ENCODE data around the gene LANCL1.
"Not testable (repeated sequence)": the region's sequence is repeated elsewhere in the genome, so short reads cannot be mapped to it uniquely, and the experiment has no call there.

LANCL1 gene

GRCh38 chr2:210458395-210458794, 18.2 kb downstream of the LANCL1 start:
- no peaks in the 10 kb centered on the region for H3K27me3 ChIP-seq (ENCODE audit: low read depth, low read length)
- no peak overlapping the region for H3K27ac ChIP-seq (ENCODE audit: low read length)
- peaks cover 28 to 68% of the 10 kb centered on the region in 2 donors for H3K36me3 ChIP-seq (ENCODE audit: control insufficient read depth in 1 of 2, insufficient read depth in 2 of 2, low read length in 2 of 2)
- H3K4me1 ChIP-seq (ENCODE audit: control insufficient read depth in 1 of 2, insufficient read depth in 2 of 2, low read length in 2 of 2): no peaks in the 10 kb centered on the region
- H3K9me3 ChIP-seq (ENCODE audit: control insufficient read depth in 1 of 2, low read length in 2 of 2): no peaks in the 10 kb centered on the region
- H3K4me3 ChIP-seq (ENCODE audit: low read depth in 1 of 2, low read length in 2 of 2): no peak overlapping the region

DNA sequence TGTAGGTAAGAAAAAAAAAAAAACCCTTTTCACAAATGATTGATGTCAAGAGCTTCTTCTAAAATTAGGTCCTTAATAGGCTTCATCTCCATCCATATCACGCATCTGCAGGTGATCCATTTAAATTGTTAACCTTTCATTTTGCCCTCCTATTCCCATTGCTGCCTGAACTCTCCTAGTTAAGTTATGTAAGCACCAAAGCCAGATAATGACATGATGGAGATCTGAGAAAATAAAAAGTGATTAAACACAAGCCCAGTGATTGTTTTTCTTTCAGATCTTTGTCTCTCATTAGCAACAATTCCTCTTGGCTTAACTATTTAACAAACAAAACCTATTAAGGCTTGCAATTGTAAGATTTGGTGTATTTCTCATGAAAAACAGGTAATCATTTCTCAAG, 20.0 kb downstream of the LANCL1 start:
- Histone ChIP-seq H3K4me3 (ENCODE audit: low read depth in 1 of 2, low read length in 2 of 2) (no peak overlapping the region), H3K27me3 (ENCODE audit: low read depth, low read length) (no peaks in the 10 kb centered on the region), H3K36me3 (ENCODE audit: control insufficient read depth in 1 of 2, insufficient read depth in 2 of 2, low read length in 2 of 2) (peaks cover 32 to 69% of the 10 kb centered on the region in 2 donors), H3K27ac (ENCODE audit: low read length) (no peak overlapping the region), H3K9me3 (ENCODE audit: control insufficient read depth in 1 of 2, low read length in 2 of 2) (no peaks in the 10 kb centered on the region), H3K4me1 (ENCODE audit: control insufficient read depth in 1 of 2, insufficient read depth in 2 of 2, low read length in 2 of 2) (no peaks in the 10 kb centered on the region)

DNA sequence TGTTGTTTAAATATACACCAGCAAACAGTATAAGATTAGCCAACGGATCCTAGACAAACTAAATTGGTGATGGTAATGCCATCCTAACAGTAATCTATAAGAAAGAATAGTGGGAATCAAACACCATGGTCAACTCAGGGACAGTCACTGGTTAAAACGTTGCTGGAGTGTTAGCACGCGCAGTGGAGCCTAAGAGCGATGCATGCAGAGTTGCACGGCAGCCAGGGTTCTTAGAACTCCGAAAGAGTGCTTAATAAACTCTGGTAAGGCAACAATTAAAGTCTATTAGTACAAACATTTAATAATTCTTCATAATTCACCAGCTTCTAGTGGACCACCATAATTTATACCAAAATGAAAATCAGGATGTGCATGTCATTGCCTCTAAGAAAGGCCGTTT, 22.2 kb downstream of the LANCL1 start:
- H3K9me3 ChIP-seq (ENCODE audit: control insufficient read depth in 1 of 2, low read length in 2 of 2): no peaks in the 10 kb centered on the region
- no peaks in the 10 kb centered on the region for H3K27me3 ChIP-seq (ENCODE audit: low read depth, low read length)
- H3K4me3 ChIP-seq (ENCODE audit: low read depth in 1 of 2, low read length in 2 of 2): no peak overlapping the region
- no peaks in the 10 kb centered on the region for H3K4me1 ChIP-seq (ENCODE audit: control insufficient read depth in 1 of 2, insufficient read depth in 2 of 2, low read length in 2 of 2)
- H3K27ac ChIP-seq (ENCODE audit: low read length): no peak overlapping the region
- peaks cover 35 to 62% of the 10 kb centered on the region in 2 donors for H3K36me3 ChIP-seq (ENCODE audit: control insufficient read depth in 1 of 2, insufficient read depth in 2 of 2, low read length in 2 of 2)

DNA sequence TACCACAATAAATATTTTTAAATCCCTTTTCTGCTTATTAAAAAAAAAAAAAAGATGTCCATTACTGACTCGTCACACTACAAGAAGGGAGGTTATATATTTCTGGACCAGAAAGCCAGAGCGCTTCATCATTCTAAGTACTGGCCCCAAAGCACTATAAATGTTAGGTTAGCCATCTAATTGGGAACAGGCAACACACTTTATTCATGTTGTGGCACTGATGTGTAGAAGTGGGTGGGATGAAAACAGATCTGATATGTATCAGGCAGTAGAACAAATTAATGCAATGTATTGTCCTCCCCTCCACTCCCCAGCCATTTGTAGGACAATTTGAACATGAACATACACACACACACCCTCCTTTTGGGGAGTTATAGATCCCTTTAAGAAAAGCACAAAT, 24.4 kb downstream of the LANCL1 start:
- Histone ChIP-seq H3K27me3 (ENCODE audit: low read depth, low read length) (no peaks in the 10 kb centered on the region), H3K4me1 (ENCODE audit: control insufficient read depth in 1 of 2, insufficient read depth in 2 of 2, low read length in 2 of 2) (no peaks in the 10 kb centered on the region), H3K27ac (ENCODE audit: low read length) (no peak overlapping the region), H3K9me3 (ENCODE audit: control insufficient read depth in 1 of 2, low read length in 2 of 2) (no peaks in the 10 kb centered on the region), H3K4me3 (ENCODE audit: low read depth in 1 of 2, low read length in 2 of 2) (no peak overlapping the region), H3K36me3 (ENCODE audit: control insufficient read depth in 1 of 2, insufficient read depth in 2 of 2, low read length in 2 of 2) (peaks cover 25 to 45% of the 10 kb centered on the region in 2 donors)

DNA sequence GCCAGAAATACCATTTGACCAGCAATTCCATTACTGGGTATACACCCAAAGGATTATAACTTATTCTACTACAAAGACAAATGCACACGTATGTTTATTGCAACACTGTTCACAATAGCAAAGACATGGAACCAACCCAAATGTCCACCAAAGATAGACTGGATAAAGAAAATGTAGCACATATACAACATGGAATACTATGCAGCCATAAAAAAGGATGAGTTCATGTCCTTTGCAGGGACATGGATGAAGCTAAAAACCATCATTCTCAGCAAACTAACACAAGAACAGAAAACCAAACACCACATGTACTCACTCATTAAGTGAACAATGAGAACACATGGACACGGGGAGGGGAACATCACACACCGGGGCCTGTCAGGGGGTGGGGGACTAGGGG, 25.6 kb downstream of the LANCL1 start:
- not testable (repeated sequence) for H3K9me3 ChIP-seq (ENCODE audit: control insufficient read depth in 1 of 2, low read length in 2 of 2); H3K27ac ChIP-seq (ENCODE audit: low read length); H3K27me3 ChIP-seq (ENCODE audit: low read depth, low read length); H3K4me1 ChIP-seq (ENCODE audit: control insufficient read depth in 1 of 2, insufficient read depth in 2 of 2, low read length in 2 of 2); H3K4me3 ChIP-seq (ENCODE audit: low read depth in 1 of 2, low read length in 2 of 2)
- H3K36me3 ChIP-seq (ENCODE audit: control insufficient read depth in 1 of 2, insufficient read depth in 2 of 2, low read length in 2 of 2): peaks cover 25 to 38% of the 10 kb centered on the region in 2 donors

GRCh38 chr2:210445732-210446131, 30.8 kb downstream of the LANCL1 start:
- no peaks in the 10 kb centered on the region for H3K27me3 ChIP-seq (ENCODE audit: low read depth, low read length)
- peaks cover 11 to 13% of the 10 kb centered on the region in 2 donors for H3K36me3 ChIP-seq (ENCODE audit: control insufficient read depth in 1 of 2, insufficient read depth in 2 of 2, low read length in 2 of 2)
- H3K27ac ChIP-seq (ENCODE audit: low read length): no peak overlapping the region
- H3K4me1 ChIP-seq (ENCODE audit: control insufficient read depth in 1 of 2, insufficient read depth in 2 of 2, low read length in 2 of 2): no peaks in the 10 kb centered on the region
- H3K9me3 ChIP-seq (ENCODE audit: control insufficient read depth in 1 of 2, low read length in 2 of 2): no peaks in the 10 kb centered on the region
- H3K4me3 ChIP-seq (ENCODE audit: low read depth in 1 of 2, low read length in 2 of 2): no peak overlapping the region

DNA sequence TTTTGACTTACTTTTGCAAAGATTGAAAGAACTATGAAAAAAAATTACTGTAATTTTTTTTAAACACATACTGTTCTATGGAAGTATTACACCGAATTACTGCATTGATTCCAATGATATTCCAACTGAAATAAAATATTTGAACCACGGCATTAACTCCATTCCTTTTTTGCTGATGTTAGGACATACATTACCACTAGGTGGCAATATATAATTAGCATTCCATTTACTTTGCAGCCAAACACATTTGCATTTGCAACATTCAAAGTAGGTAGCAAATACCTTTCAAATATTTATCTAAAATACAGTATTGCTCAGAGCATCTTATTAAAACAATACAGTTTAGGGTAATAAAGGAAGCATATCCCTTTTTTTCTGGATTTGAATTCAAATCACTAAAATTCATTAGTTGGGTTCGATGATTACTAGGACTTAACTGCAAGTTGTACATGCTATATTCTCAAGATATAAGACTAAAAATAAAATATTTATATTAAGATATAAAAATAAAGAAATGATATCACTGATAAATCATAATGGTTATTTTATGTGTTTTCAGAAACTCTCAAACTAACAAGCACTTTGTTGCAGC, 31.3 kb downstream of the LANCL1 start:
- peaks cover 11 to 13% of the 10 kb centered on the region in 2 donors for H3K36me3 ChIP-seq (ENCODE audit: control insufficient read depth in 1 of 2, insufficient read depth in 2 of 2, low read length in 2 of 2)
- H3K4me3 ChIP-seq (ENCODE audit: low read depth in 1 of 2, low read length in 2 of 2): no peak overlapping the region
- H3K27ac ChIP-seq (ENCODE audit: low read length): no peak overlapping the region
- no peaks in the 10 kb centered on the region for H3K9me3 ChIP-seq (ENCODE audit: control insufficient read depth in 1 of 2, low read length in 2 of 2)
- H3K27me3 ChIP-seq (ENCODE audit: low read depth, low read length): no peaks in the 10 kb centered on the region
- H3K4me1 ChIP-seq (ENCODE audit: control insufficient read depth in 1 of 2, insufficient read depth in 2 of 2, low read length in 2 of 2): no peaks in the 10 kb centered on the region

- no peaks in the 10 kb centered on the region for H3K27me3 ChIP-seq (ENCODE audit: low read depth, low read length)
- no peaks in the 10 kb centered on the region for H3K9me3 ChIP-seq (ENCODE audit: control insufficient read depth in 1 of 2, low read length in 2 of 2)
- no peak overlapping the region for H3K27ac ChIP-seq (ENCODE audit: low read length)
- no peak overlapping the region for H3K4me3 ChIP-seq (ENCODE audit: low read depth in 1 of 2, low read length in 2 of 2)
- H3K36me3 ChIP-seq (ENCODE audit: control insufficient read depth in 1 of 2, insufficient read depth in 2 of 2, low read length in 2 of 2): peaks cover 11 to 13% of the 10 kb centered on the region in 2 donors
- H3K4me1 ChIP-seq (ENCODE audit: control insufficient read depth in 1 of 2, insufficient read depth in 2 of 2, low read length in 2 of 2): no peaks in the 10 kb centered on the region
Measured at GRCh38 chr2:210443527-210443926, 33.0 kb downstream of the LANCL1 start.

- Histone ChIP-seq H3K36me3 (ENCODE audit: control insufficient read depth in 1 of 2, insufficient read depth in 2 of 2, low read length in 2 of 2) (peaks cover 11 to 13% of the 10 kb centered on the region in 2 donors), H3K27ac (ENCODE audit: low read length) (no peak overlapping the region), H3K4me3 (ENCODE audit: low read depth in 1 of 2, low read length in 2 of 2) (no peak overlapping the region), H3K27me3 (ENCODE audit: low read depth, low read length) (no peaks in the 10 kb centered on the region), H3K9me3 (ENCODE audit: control insufficient read depth in 1 of 2, low read length in 2 of 2) (no peaks in the 10 kb centered on the region), H3K4me1 (ENCODE audit: control insufficient read depth in 1 of 2, insufficient read depth in 2 of 2, low read length in 2 of 2) (no peaks in the 10 kb centered on the region)
Measured at GRCh38 chr2:210442878-210443277, 33.7 kb downstream of the LANCL1 start.

DNA sequence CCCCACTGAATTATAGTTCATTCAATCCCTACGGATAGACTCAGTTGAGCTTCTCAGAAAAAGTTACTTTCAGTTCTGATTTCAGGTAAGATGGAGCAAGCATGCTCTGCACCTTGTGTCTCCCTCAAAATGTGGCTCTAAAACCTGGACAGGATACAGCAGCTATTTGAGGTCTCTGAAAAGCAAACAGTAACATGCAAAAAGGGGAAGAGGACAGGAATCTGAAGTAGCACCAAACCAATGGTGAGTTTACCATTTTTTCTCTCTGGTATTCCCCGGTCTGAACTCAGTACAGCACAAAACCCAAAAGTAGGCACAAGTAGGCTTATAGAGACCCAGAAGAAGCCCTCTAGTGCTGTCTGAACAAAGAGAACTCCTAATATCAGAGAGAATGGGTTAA, 34.1 kb downstream of the LANCL1 start:
- peaks cover 11 to 13% of the 10 kb centered on the region in 2 donors for H3K36me3 ChIP-seq (ENCODE audit: control insufficient read depth in 1 of 2, insufficient read depth in 2 of 2, low read length in 2 of 2)
- no peak overlapping the region for H3K4me3 ChIP-seq (ENCODE audit: low read depth in 1 of 2, low read length in 2 of 2)
- H3K27ac ChIP-seq (ENCODE audit: low read length): no peak overlapping the region
- no peaks in the 10 kb centered on the region for H3K27me3 ChIP-seq (ENCODE audit: low read depth, low read length)
- no peaks in the 10 kb centered on the region for H3K9me3 ChIP-seq (ENCODE audit: control insufficient read depth in 1 of 2, low read length in 2 of 2)
- H3K4me1 ChIP-seq (ENCODE audit: control insufficient read depth in 1 of 2, insufficient read depth in 2 of 2, low read length in 2 of 2): no peaks in the 10 kb centered on the region

GRCh38 chr2:210440206-210440605, 36.4 kb downstream of the LANCL1 start:
- no peaks in the 10 kb centered on the region for H3K9me3 ChIP-seq (ENCODE audit: control insufficient read depth in 1 of 2, low read length in 2 of 2)
- H3K4me1 ChIP-seq (ENCODE audit: control insufficient read depth in 1 of 2, insufficient read depth in 2 of 2, low read length in 2 of 2): no peaks in the 10 kb centered on the region
- no peak overlapping the region for H3K4me3 ChIP-seq (ENCODE audit: low read depth in 1 of 2, low read length in 2 of 2)
- no peaks in the 10 kb centered on the region for H3K27me3 ChIP-seq (ENCODE audit: low read depth, low read length)
- H3K36me3 ChIP-seq (ENCODE audit: control insufficient read depth in 1 of 2, insufficient read depth in 2 of 2, low read length in 2 of 2): peaks cover 29 to 30% of the 10 kb centered on the region in 2 donors
- no peak overlapping the region for H3K27ac ChIP-seq (ENCODE audit: low read length)

DNA sequence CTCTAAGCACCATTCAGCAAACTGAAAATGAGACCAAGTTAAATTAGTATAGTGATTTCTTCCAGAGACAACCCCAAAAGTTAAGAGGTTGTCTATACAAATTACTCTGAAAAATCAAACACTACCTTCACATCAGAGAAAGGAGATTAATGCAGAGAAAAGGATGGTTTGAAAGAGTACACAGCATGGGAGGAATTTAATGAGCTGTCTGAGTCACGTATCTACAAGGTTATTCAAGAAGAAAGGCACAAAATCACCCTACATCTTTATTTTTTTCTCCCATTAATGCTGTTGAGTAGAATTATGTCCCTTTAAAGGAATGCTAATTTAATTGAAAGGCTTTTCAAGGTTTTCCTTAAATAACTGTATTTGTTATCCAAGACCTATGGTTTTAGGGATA, 41.1 kb downstream of the LANCL1 start:
- Histone ChIP-seq H3K36me3 (ENCODE audit: control insufficient read depth in 1 of 2, insufficient read depth in 2 of 2, low read length in 2 of 2) (peaks cover 46 to 57% of the 10 kb centered on the region in 2 donors), H3K27ac (ENCODE audit: low read length) (no peak overlapping the region)

More for the DNA sequence above, 41.1 kb downstream of the LANCL1 start:
- no peaks in the 10 kb centered on the region for H3K27me3 ChIP-seq (ENCODE audit: low read depth, low read length)
- no peaks in the 10 kb centered on the region for H3K4me1 ChIP-seq (ENCODE audit: control insufficient read depth in 1 of 2, insufficient read depth in 2 of 2, low read length in 2 of 2)
- no peaks in the 10 kb centered on the region for H3K9me3 ChIP-seq (ENCODE audit: control insufficient read depth in 1 of 2, low read length in 2 of 2)
- H3K4me3 ChIP-seq (ENCODE audit: low read depth in 1 of 2, low read length in 2 of 2): no peak overlapping the region

Measured in muscle layer of duodenum (tissue), 2 donors.